B cell (primary cell): ENCODE results near the gene MFAP5. TPM values are rescaled to one million over a fixed set of nuclear protein-coding genes. Genes with fewer than 3 reads are reported as not detected.

ENCODE experiments used
- ATAC-seq: fragments of 200-7000 bp; cut with Tn5 transposase; one replicate; pipeline ENCODE4 v1.10.0; 2021; ENCODE audit warnings: low read depth, mild to moderate bottlenecking, moderate number of reproducible peaks, moderate library complexity
- CTCF ChIA-PET: fragments of 350-600 bp; sonication (Branson Sonifier 250); formaldehyde crosslinking; loops from one replicate; lab custom pipeline; 2021; ENCODE audit warnings: antibody characterized with exemption, inconsistent platforms; lab: Charles Lee
- POLR2A ChIA-PET: fragments of 350-600 bp; sonication (Branson Sonifier 250); formaldehyde crosslinking; loops from one replicate; lab custom pipeline; 2021; ENCODE audit warnings: antibody characterized with exemption; lab: Charles Lee
- DNase-seq: peaks from one replicate; pipeline ENCODE4 v3.0.0; 2013
- H2AFZ ChIP-seq: 2 replicates; pipeline ENCODE4 v1.6.1; 2012; ENCODE audit warnings: mild to moderate bottlenecking, low read depth, low read length; ENCODE audit not compliant: insufficient read depth, poor library complexity, severe bottlenecking
- H3K27ac ChIP-seq, 2 donors: 1 replicate in 1 of 2; 2 replicates in 1 of 2; pipeline ENCODE4 v1.5.1; 2012 to 2013; ENCODE audit warnings: low read length in 2 of 2, mild to moderate bottlenecking in 2 of 2, moderate library complexity in 1 of 2
- H3K27me3 ChIP-seq, 4 experiments: fragments of 200-600 bp in 1 of 4; sonication (generic) in 1 of 4; replicated peaks in 1 of 4; 1 replicate in 2 of 4; 2 replicates in 2 of 4; pipeline versions ENCODE4 v1.6.1 to v1.7.0; 2013 to 2016; ENCODE audit warnings: low read length in 3 of 4, mild to moderate bottlenecking in 2 of 4, mixed read lengths in 1 of 4, moderate library complexity in 1 of 4; ENCODE audit not compliant: insufficient read depth in 4 of 4, control insufficient read depth in 3 of 4; ENCODE audit errors: control extremely low read depth in 1 of 4
- H3K36me3 ChIP-seq, 2 experiments: replicated peaks in 1 of 2; 1 replicate in 1 of 2; 2 replicates in 1 of 2; pipeline versions ENCODE4 v1.6.1 to v1.7.1; 2013; ENCODE audit warnings: low read length in 1 of 2; ENCODE audit not compliant: insufficient read depth in 2 of 2, control insufficient read depth in 1 of 2; ENCODE audit errors: control extremely low read depth in 1 of 2, extremely low read depth in 1 of 2
- H3K4me1 ChIP-seq, 2 donors: fragments of 200-600 bp in 1 of 2; sonication (generic) in 1 of 2; 1 replicate in 1 of 2; 2 replicates in 1 of 2; pipeline versions ENCODE4 v1.5.1 to v1.6.1; 2013 to 2017; ENCODE audit warnings: low read length in 2 of 2; ENCODE audit not compliant: control insufficient read depth in 2 of 2, insufficient read depth in 2 of 2
- H3K4me2 ChIP-seq: replicated peaks from 2 replicates; pipeline ENCODE3; 2012; ENCODE audit warnings: mild to moderate bottlenecking, low read depth, low read length; ENCODE audit not compliant: poor library complexity, severe bottlenecking
- H3K4me3 ChIP-seq, 5 experiments: fragments of 200-600 bp in 1 of 5; sonication (generic) in 1 of 5; 1 replicate in 3 of 5; 2 replicates in 2 of 5; pipeline versions ENCODE4 v1.5.1 to v1.7.0; 2011 to 2016; ENCODE audit warnings: low read length in 4 of 5, mild to moderate bottlenecking in 4 of 5, low read depth in 2 of 5, control low read depth in 1 of 5, moderate library complexity in 1 of 5; ENCODE audit not compliant: insufficient read depth in 1 of 5; ENCODE audit errors: control extremely low read depth in 1 of 5, extremely low read depth in 1 of 5
- H3K79me2 ChIP-seq: fragments of 200-600 bp; sonication (generic); one replicate; pipeline ENCODE4 v1.6.0; 2016; ENCODE audit warnings: low read length; ENCODE audit not compliant: control insufficient read depth, insufficient read depth
- H3K9ac ChIP-seq: fragments of 200-600 bp; sonication (generic); 2 replicates; pipeline ENCODE4 v1.6.1; 2017; ENCODE audit warnings: mild to moderate bottlenecking, low read length, moderate library complexity
- H3K9me3 ChIP-seq, 3 donors: one replicate each; pipeline versions ENCODE4 v1.6.1 to v1.7.1; 2013; ENCODE audit warnings: low read length in 2 of 3; ENCODE audit not compliant: control insufficient read depth in 2 of 3, insufficient read depth in 1 of 3; ENCODE audit errors: control extremely low read depth in 1 of 3
- H4K20me1 ChIP-seq: 2 replicates; pipeline ENCODE4 v1.6.0; 2012; ENCODE audit warnings: mild to moderate bottlenecking, low read length; ENCODE audit not compliant: insufficient read depth, control insufficient read depth, poor library complexity, severe bottlenecking
- H3K27ac Mint-ChIP-seq: one replicate; pipeline ENCODE4 v1.8.0; 2021; ENCODE audit warnings: mixed read lengths
- H3K27me3 Mint-ChIP-seq: one replicate; pipeline ENCODE4 v1.8.0; 2021; ENCODE audit warnings: mixed read lengths
- H3K4me1 Mint-ChIP-seq: one replicate; pipeline ENCODE4 v1.8.0; 2021; ENCODE audit warnings: mixed read lengths
- H3K4me3 Mint-ChIP-seq: one replicate; pipeline ENCODE4 v1.8.0; 2021; ENCODE audit warnings: mixed read lengths
- H3K9me3 Mint-ChIP-seq: one replicate; pipeline ENCODE4 v1.8.0; 2022; ENCODE audit warnings: mixed read lengths; ENCODE audit not compliant: insufficient read depth
- EZH2 ChIP-seq: IDR thresholded peaks from 2 replicates; pipeline ENCODE4 v1.6.1; 2012; ENCODE audit warnings: borderline replicate concordance, low read depth, mild to moderate bottlenecking, moderate library complexity, low read length; ENCODE audit not compliant: insufficient read depth, poor library complexity, severe bottlenecking
- WGBS: methylation state at CpG from one replicate; pipeline ENCODE4 v1.1.5; 2013; ENCODE audit warnings: missing lambda C conversion rate; ENCODE audit not compliant: insufficient coverage; 5-methylcytosine and 5-hydroxymethylcytosine counted together
- intact Hi-C: fragments of 100-400 bp; cut with micrococcal nuclease; formaldehyde crosslinking; loops from one replicate; pipeline ENCODE4 v1.10.0; 2022
- polyA plus RNA-seq: library from polyadenylated mRNA; depleted of rRNA; stranded (reverse); fragments of >200 nt; gene quantifications from 2 replicates; pipeline ENCODE4 v1.2.3, GENCODE V29; 2012
- total RNA-seq, 2 donors: library from RNA; stranded (reverse); fragments of 120-200 nt in 1 of 2; gene quantifications; 1 replicate in 1 of 2; 2 replicates in 1 of 2; pipeline versions ENCODE4 v1.2.3 to v1.2.4, GENCODE V29; 2013 to 2022
- TF ChIP-seq, protein P1 (sequence below): fragments of 200-600 bp; IDR thresholded peaks from one replicate; pipeline ENCODE4 v1.8.0; 2022; ENCODE audit warnings: antibody characterized with exemption, mild to moderate bottlenecking

The MFAP5 gene
- total and polyA plus RNA-seq, 2 donors (not counting 1 experiment from before 2014, with no cell fraction given): 0.31 to 0.94 TPM

DNA sequence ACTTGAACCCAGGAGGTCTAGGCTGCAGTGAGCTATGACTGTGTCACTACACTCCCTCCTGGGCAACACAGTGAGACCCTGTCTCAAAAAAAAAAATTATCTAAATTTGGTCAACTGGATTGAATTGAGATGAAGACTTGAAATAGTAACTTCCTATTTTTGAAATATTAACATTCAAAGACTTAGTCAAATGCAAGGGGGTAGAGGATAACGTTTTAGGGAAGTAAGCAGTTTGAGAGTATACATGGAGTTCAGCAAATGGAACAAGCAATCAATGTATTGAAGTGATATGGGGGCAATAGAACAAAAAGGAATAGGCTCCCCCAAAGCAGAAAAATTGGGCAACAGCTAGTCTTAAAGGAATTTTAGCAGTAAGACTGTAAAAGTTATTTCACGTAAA lies 4.6 kb upstream of the MFAP5 start:
- H3K27ac ChIP-seq: no peak overlapping the region
- intact Hi-C loops: no loop called here
- H3K4me3 ChIP-seq: no peak overlapping the region
- no peaks in the 10 kb centered on the region for H3K27me3 ChIP-seq
- Mint-ChIP-seq H3K9me3 (peaks cover 1% of the 10 kb centered on the region), H3K4me1 (peaks cover 12% of the 10 kb centered on the region), H3K27me3 (no peaks in the 10 kb centered on the region), H3K27ac (no peak overlapping the region), H3K4me3 (no peak overlapping the region)
- no peak overlapping the region for H3K4me2 ChIP-seq
- ChIA-PET CTCF (interaction anchor here (1.1 kb wide), 1 partner anchor 14 kb away, joined by 3 read pairs; no protein-coding TSS in a partner anchor), POLR2A (no interaction called here)
- WGBS: no CpG with 5 or more reads among the region's 2 CpGs
- no peaks in the 10 kb centered on the region for H3K79me2 ChIP-seq
- TF ChIP-seq, protein P1, sequence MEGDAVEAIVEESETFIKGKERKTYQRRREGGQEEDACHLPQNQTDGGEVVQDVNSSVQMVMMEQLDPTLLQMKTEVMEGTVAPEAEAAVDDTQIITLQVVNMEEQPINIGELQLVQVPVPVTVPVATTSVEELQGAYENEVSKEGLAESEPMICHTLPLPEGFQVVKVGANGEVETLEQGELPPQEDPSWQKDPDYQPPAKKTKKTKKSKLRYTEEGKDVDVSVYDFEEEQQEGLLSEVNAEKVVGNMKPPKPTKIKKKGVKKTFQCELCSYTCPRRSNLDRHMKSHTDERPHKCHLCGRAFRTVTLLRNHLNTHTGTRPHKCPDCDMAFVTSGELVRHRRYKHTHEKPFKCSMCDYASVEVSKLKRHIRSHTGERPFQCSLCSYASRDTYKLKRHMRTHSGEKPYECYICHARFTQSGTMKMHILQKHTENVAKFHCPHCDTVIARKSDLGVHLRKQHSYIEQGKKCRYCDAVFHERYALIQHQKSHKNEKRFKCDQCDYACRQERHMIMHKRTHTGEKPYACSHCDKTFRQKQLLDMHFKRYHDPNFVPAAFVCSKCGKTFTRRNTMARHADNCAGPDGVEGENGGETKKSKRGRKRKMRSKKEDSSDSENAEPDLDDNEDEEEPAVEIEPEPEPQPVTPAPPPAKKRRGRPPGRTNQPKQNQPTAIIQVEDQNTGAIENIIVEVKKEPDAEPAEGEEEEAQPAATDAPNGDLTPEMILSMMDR: no peak
- TF ChIP-seq EZH2: no peak
- H2AFZ ChIP-seq: no peak overlapping the region
- H4K20me1 ChIP-seq: no peaks in the 10 kb centered on the region
- H3K9ac ChIP-seq: no peak overlapping the region
- peak; percentile 28 for DNase-seq
- H3K4me1 ChIP-seq: peaks cover 6 to 11% of the 10 kb centered on the region in 2 donors
- peaks cover 0 to 7% (median 0%) of the 10 kb centered on the region in 3 donors for H3K9me3 ChIP-seq
- peak; percentile 24 for ATAC-seq
- no peaks in the 10 kb centered on the region for H3K36me3 ChIP-seq

DNA sequence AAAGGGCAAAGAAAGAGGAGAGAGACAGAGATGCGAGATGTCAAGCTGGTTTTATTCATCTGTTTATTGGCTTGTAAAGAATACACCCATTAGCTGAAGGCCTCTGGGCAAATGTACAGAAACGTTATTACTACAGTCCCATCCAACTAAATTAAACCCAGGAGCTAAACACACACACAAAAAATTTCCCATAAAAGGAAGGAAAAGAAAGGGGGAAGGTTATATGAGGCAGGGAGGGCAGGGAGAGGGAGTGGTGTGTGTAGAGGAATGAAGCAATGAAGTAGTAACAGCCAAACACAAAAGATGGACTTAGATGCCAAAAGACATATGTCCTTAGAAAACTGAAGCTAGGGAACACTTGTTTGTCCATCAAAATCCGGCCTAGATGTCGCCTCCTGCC lies 3.1 kb upstream of the MFAP5 start:
- Histone ChIP-seq H4K20me1 (no peaks in the 10 kb centered on the region), H3K36me3 (no peaks in the 10 kb centered on the region), H3K9me3 (peaks cover 0 to 5% (median 0%) of the 10 kb centered on the region in 3 donors), H3K27ac (no peak overlapping the region), H3K9ac (no peak overlapping the region), H2AFZ (no peak overlapping the region), H3K4me3 (no peak overlapping the region), H3K27me3 (no peaks in the 10 kb centered on the region), H3K4me1 (peaks cover 6 to 11% of the 10 kb centered on the region in 2 donors), H3K4me2 (no peak overlapping the region), H3K79me2 (no peaks in the 10 kb centered on the region)
- no peaks in the 10 kb centered on the region for H3K9me3 Mint-ChIP-seq
- intact Hi-C loops: no loop called here
- no peak for TF ChIP-seq EZH2
- TF ChIP-seq, protein P1: no peak
- no CpG with 5 or more reads among the region's 4 CpGs for whole genome bisulfite sequencing
- ChIA-PET POLR2A (no interaction called here), CTCF (interaction anchor here (1.1 kb wide), 1 partner anchor 9 kb away, joined by 3 read pairs; no protein-coding TSS in a partner anchor)
- DNase-seq (no peak), ATAC-seq (no peak)
- H3K4me1 Mint-ChIP-seq: peaks cover 12% of the 10 kb centered on the region
- no peak overlapping the region for H3K4me3 Mint-ChIP-seq
- no peaks in the 10 kb centered on the region for H3K27me3 Mint-ChIP-seq
- no peak overlapping the region for H3K27ac Mint-ChIP-seq
